HEK293 (cell line): ENCODE results near the gene SLC1A2.

Source experiments
- CTCF ChIA-PET: fragments of 350-600 bp; formaldehyde crosslinking; extraction: SDS; loops from one replicate; lab custom pipeline; 2021; ENCODE audit warnings: antibody characterized with exemption; lab: Yijun Ruan, JAX
- POLR2A ChIA-PET: fragments of 300-600 bp; formaldehyde crosslinking; extraction: SDS; loops from one replicate; lab custom pipeline; 2020; ENCODE audit warnings: antibody characterized with exemption, inconsistent platforms; lab: Yijun Ruan, JAX
- H3K27ac ChIP-seq: fragments of 200-500 bp; sonication (Bioruptor generic); 2 replicates; pipeline ENCODE4 v1.5.1; 2014; ENCODE audit warnings: low read depth, low read length, control low read depth, inconsistent platforms; ENCODE audit errors: extremely low read depth
- H3K36me3 ChIP-seq, 2 experiments: fragments of 200-500 bp in 1 of 2; sonication (Bioruptor generic) in 1 of 2; 1 replicate in 1 of 2; 2 replicates in 1 of 2; pipeline ENCODE4 v1.5.1; 2014 to 2017; ENCODE audit warnings: inconsistent platforms in 2 of 2, low read length in 2 of 2; ENCODE audit not compliant: control insufficient read depth in 2 of 2, insufficient read depth in 1 of 2
- H3K4me1 ChIP-seq: fragments of 200-500 bp; sonication (Bioruptor generic); 2 replicates; pipeline ENCODE4 v1.5.1; 2014; ENCODE audit warnings: mild to moderate bottlenecking, low read length, inconsistent platforms; ENCODE audit not compliant: control insufficient read depth, insufficient read depth
- H3K4me3 ChIP-seq: 2 replicates; pipeline ENCODE4 v1.5.1; 2011; ENCODE audit warnings: low read depth, mild to moderate bottlenecking, control low read depth, low read length, moderate library complexity
- H3K9me3 ChIP-seq: fragments of 200-500 bp; sonication (Bioruptor generic); 2 replicates; pipeline ENCODE4 v1.5.1; 2014; ENCODE audit warnings: low read depth, low read length, inconsistent platforms; ENCODE audit not compliant: control insufficient read depth, insufficient read depth
- FEZF1 ChIP-seq: fragments of 450-650 bp; formaldehyde crosslinking; IDR thresholded peaks from 2 replicates; pipeline ENCODE4 v1.5.1; 2016; ENCODE audit warnings: missing biosample characterization, missing genetic modification characterization
- GLI2 ChIP-seq: fragments of 450-650 bp; formaldehyde crosslinking; IDR thresholded peaks from 2 replicates; pipeline ENCODE4; 2017; ENCODE audit warnings: missing biosample characterization, missing genetic modification characterization, low read depth, borderline replicate concordance
- HOXC10 ChIP-seq: sonication (generic); formaldehyde crosslinking; IDR thresholded peaks from 2 replicates; pipeline ENCODE4 v1.8.1; 2023; ENCODE audit warnings: mild to moderate bottlenecking, missing genetic modification reagents
- MEIS1 ChIP-seq: sonication (generic); formaldehyde crosslinking; IDR thresholded peaks from 2 replicates; pipeline ENCODE4 v1.8.1; 2022; ENCODE audit warnings: missing genetic modification reagents, mild to moderate bottlenecking, borderline replicate concordance
- REST ChIP-seq: fragments of 450-650 bp; formaldehyde crosslinking; IDR thresholded peaks from 2 replicates; pipeline ENCODE4 v1.5.1; 2016; ENCODE audit warnings: missing biosample characterization, missing genetic modification characterization
- SALL2 ChIP-seq: fragments of 450-650 bp; formaldehyde crosslinking; IDR thresholded peaks from 2 replicates; pipeline ENCODE4 v1.5.0; 2017; ENCODE audit warnings: missing biosample characterization, mild to moderate bottlenecking, missing genetic modification characterization, borderline replicate concordance
- SP2 ChIP-seq: fragments of 450-650 bp; formaldehyde crosslinking; IDR thresholded peaks from 2 replicates; pipeline ENCODE4 v1.5.1; 2016; ENCODE audit warnings: missing biosample characterization, missing genetic modification characterization
- ZFP3 ChIP-seq: fragments of 450-650 bp; formaldehyde crosslinking; IDR thresholded peaks from 2 replicates; pipeline ENCODE4 v1.5.1; 2016; ENCODE audit warnings: low read depth, missing biosample characterization, missing genetic modification characterization
- ZFP37 ChIP-seq: fragments of 450-650 bp; formaldehyde crosslinking; IDR thresholded peaks from 2 replicates; pipeline ENCODE4 v1.5.1; 2016; ENCODE audit warnings: missing biosample characterization, missing genetic modification characterization
- ZNF16 ChIP-seq: fragments of 450-650 bp; formaldehyde crosslinking; IDR thresholded peaks from 2 replicates; pipeline ENCODE4 v1.5.1; 2016; ENCODE audit warnings: low read depth, missing biosample characterization, missing genetic modification characterization
- ZNF174 ChIP-seq: fragments of 450-650 bp; formaldehyde crosslinking; IDR thresholded peaks from 2 replicates; pipeline ENCODE4 v1.5.0; 2017; ENCODE audit warnings: missing biosample characterization, mild to moderate bottlenecking, missing genetic modification characterization
- ZNF184 ChIP-seq: fragments of 450-650 bp; IDR thresholded peaks from 2 replicates; pipeline ENCODE4 v1.5.1; 2018; ENCODE audit warnings: missing biosample characterization, mild to moderate bottlenecking, missing genetic modification characterization
- ZNF202 ChIP-seq: fragments of 450-650 bp; formaldehyde crosslinking; IDR thresholded peaks from 2 replicates; pipeline ENCODE4 v1.5.1; 2016; ENCODE audit warnings: missing biosample characterization, missing genetic modification characterization, borderline replicate concordance
- ZNF211 ChIP-seq: fragments of 450-650 bp; formaldehyde crosslinking; IDR thresholded peaks from 2 replicates; pipeline ENCODE4 v1.5.1; 2016; ENCODE audit warnings: low read depth, missing biosample characterization, missing genetic modification characterization
- ZNF311 ChIP-seq: fragments of 450-650 bp; formaldehyde crosslinking; IDR thresholded peaks from 2 replicates; pipeline ENCODE4 v1.5.1; 2017; ENCODE audit warnings: missing biosample characterization, missing genetic modification characterization, borderline replicate concordance
- ZNF324 ChIP-seq: fragments of 450-650 bp; formaldehyde crosslinking; IDR thresholded peaks from 2 replicates; pipeline ENCODE4 v1.5.1; 2016; ENCODE audit warnings: missing biosample characterization, missing genetic modification characterization
- ZNF416 ChIP-seq: fragments of 450-650 bp; formaldehyde crosslinking; IDR thresholded peaks from 2 replicates; pipeline ENCODE4 v1.5.1; 2016; ENCODE audit warnings: missing biosample characterization, missing genetic modification characterization
- ZNF426 ChIP-seq: fragments of 450-650 bp; formaldehyde crosslinking; IDR thresholded peaks from 2 replicates; pipeline ENCODE4 v1.5.1; 2017; ENCODE audit warnings: missing biosample characterization, missing genetic modification characterization, mild to moderate bottlenecking, inconsistent platforms, moderate library complexity
- ZNF433 ChIP-seq: fragments of 450-650 bp; formaldehyde crosslinking; IDR thresholded peaks from 2 replicates; pipeline ENCODE4 v1.5.1; 2016; ENCODE audit warnings: missing biosample characterization, missing genetic modification characterization, low read depth
- ZNF513 ChIP-seq: fragments of 450-650 bp; IDR thresholded peaks from 2 replicates; pipeline ENCODE4 v1.5.1; 2018; ENCODE audit warnings: missing biosample characterization, missing genetic modification characterization
- ZNF747 ChIP-seq: fragments of 450-650 bp; formaldehyde crosslinking; IDR thresholded peaks from 2 replicates; pipeline ENCODE4 v1.5.1; 2016; ENCODE audit warnings: missing biosample characterization, missing genetic modification characterization
- ZNF830 ChIP-seq: fragments of 450-650 bp; IDR thresholded peaks from 2 replicates; pipeline ENCODE4 v1.5.0; 2018; ENCODE audit warnings: missing biosample characterization, missing genetic modification characterization, low read depth, mild to moderate bottlenecking, moderate library complexity

The SLC1A2 gene

GRCh38 chr11:35262735-35263134 lies 156.6 kb downstream of the SLC1A2 start:
- H3K36me3 ChIP-seq: no peaks in the 10 kb centered on the region
- no peak for TF ChIP-seq ZNF202 (tag by site-specific recombination)
- peak; percentile 66; the same call in 1 of the 2 replicates for TF ChIP-seq REST
- no peaks in the 10 kb centered on the region for H3K4me1 ChIP-seq
- CTCF ChIA-PET: interaction anchor here (1.3 kb wide), 1 partner anchor 25 kb away, joined by 3 read pairs; no protein-coding TSS in a partner anchor
- POLR2A ChIA-PET: no interaction called here
- no peak overlapping the region for H3K27ac ChIP-seq
- H3K9me3 ChIP-seq: no peaks in the 10 kb centered on the region
- no peak overlapping the region for H3K4me3 ChIP-seq

GRCh38 chr11:35262056-35262455 lies 157.3 kb downstream of the SLC1A2 start:
- Histone ChIP-seq H3K9me3 (no peaks in the 10 kb centered on the region), H3K27ac (no peak overlapping the region), H3K4me3 (no peak overlapping the region), H3K4me1 (no peaks in the 10 kb centered on the region), H3K36me3 (no peaks in the 10 kb centered on the region)
- TF ChIP-seq SP2 (no peak), GLI2 (tag by site-specific recombination) (no peak), ZNF311 (tag by site-specific recombination) (no peak), ZNF426 (tag by site-specific recombination) (no peak), ZNF16 (tag by site-specific recombination) (no peak), SALL2 (tag by site-specific recombination) (no peak), ZNF830 (tag by site-specific recombination) (no peak), ZNF433 (tag by site-specific recombination) (no peak), ZFP3 (tag by site-specific recombination) (no peak), MEIS1 (CRISPR knock-in tag) (no peak), ZNF174 (no peak), ZNF211 (tag by site-specific recombination) (no peak), ZNF513 (tag by site-specific recombination) (no peak), ZNF324 (tag by site-specific recombination) (no peak), ZNF184 (no peak), FEZF1 (tag by site-specific recombination) (no peak), HOXC10 (no peak), ZFP37 (tag by site-specific recombination) (no peak), ZNF416 (tag by site-specific recombination) (no peak), ZNF747 (tag by site-specific recombination) (no peak)
- ChIA-PET POLR2A (no interaction called here), CTCF (interaction anchor here (0.6 to 1.3 kb wide), 2 partner anchors 25 to 113 kb away, joined by 3 read pairs; no protein-coding TSS in a partner anchor)
